ENCODE data around the gene XPC.

Gene XPC

DNA sequence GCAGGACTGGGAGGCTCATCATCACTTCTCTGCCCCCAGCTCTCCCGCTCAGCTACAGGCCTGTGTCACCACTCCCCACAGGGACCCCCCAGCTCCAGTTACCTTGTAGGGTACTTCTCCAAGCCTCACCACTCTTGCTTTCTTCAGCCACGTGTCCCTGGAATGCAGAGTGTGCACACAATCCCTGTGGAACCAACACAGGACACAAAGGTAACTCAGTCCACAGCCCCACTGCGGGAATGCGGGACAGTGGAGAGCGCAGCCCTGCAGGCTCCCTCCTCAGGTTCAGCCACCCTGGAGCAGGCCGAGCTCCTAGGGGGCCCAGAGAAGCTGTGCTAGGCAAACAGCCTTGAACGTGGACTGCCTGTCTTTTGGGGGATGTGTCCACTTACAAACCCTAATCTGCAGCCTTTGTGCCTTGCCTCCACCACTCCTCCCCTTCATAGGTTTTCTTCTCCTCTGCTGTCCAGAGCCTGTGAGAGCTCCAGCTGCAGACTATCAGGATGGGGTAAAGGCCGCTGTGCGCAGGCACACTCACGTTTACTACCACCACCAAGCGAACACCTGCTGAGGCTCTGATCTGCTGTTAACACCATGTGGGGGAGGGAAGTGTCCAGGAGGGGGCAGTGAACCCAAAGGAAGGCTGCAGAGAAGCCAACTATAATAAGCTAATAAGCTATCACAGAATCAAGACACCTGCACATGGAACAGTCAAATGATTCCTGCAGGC is 26.0 kb downstream of the XPC start:
- WGBS (ENCODE audit: insufficient coverage): 89% methylated on average over 4 of the region's 11 CpGs
- CTCF ChIA-PET: interaction anchor here (0.8 to 2.2 kb wide), 14 partner anchors 8 to 79 kb away, joined by 3 to 8 read pairs (median 4); partner anchors contain the start of genes CHCHD4 and TMEM43
- POLR2A ChIA-PET: no interaction called here
- Histone ChIP-seq H3K27me3 (replicated peaks in 2 of 5; ENCODE audit: control insufficient read depth in 4 of 5, insufficient read depth in 5 of 5, low read length in 4 of 5) (no peaks in the 10 kb centered on the region), H3K4me3 (ENCODE audit: control insufficient read depth in 1 of 7, extremely low read depth in 1 of 7, insufficient read depth in 4 of 7, low read depth in 2 of 7, low read length in 6 of 7) (no peak overlapping the region), H3K36me3 (ENCODE audit: control insufficient read depth in 4 of 4, insufficient read depth in 4 of 4, low read length in 3 of 4) (peaks cover 17 to 73% (median 45%) of the 10 kb centered on the region in 4 experiments), H3K27ac (ENCODE audit: insufficient read depth in 1 of 2, low read depth in 1 of 2, low read length in 2 of 2, poor library complexity in 1 of 2, severe bottlenecking in 2 of 2) (no peak overlapping the region), H3K4me1 (ENCODE audit: control extremely low read depth in 1 of 4, control insufficient read depth in 4 of 4, insufficient read depth in 4 of 4, low read length in 3 of 4) (peaks cover 0 to 2% (median 0%) of the 10 kb centered on the region in 4 experiments), H3K9me3 (ENCODE audit: control extremely low read depth in 1 of 5, control insufficient read depth in 4 of 5, insufficient read depth in 2 of 5, low read depth in 1 of 5, low read length in 4 of 5) (no peaks in the 10 kb centered on the region)
- DNase-seq: peak in 2 of 3 donors; percentile 35 to 47

GRCh38 chr3:14151471-14152083 is 26.8 kb downstream of the XPC start:
- 94% methylated on average over 12 of the region's 12 CpGs for WGBS (ENCODE audit: insufficient coverage)

GRCh38 chr3:14150491-14151230 is 27.7 kb downstream of the XPC start:
- H3K36me3 ChIP-seq (ENCODE audit: control insufficient read depth in 4 of 4, insufficient read depth in 4 of 4, low read length in 3 of 4): peaks cover 15 to 74% (median 42%) of the 10 kb centered on the region in 4 experiments
- POLR2A ChIA-PET: interaction anchor here (0.5 kb wide), 1 partner anchor 968 kb away, joined by 4 read pairs; no protein-coding TSS in a partner anchor
- H3K9me3 ChIP-seq (ENCODE audit: control extremely low read depth in 1 of 5, control insufficient read depth in 4 of 5, insufficient read depth in 2 of 5, low read depth in 1 of 5, low read length in 4 of 5): no peaks in the 10 kb centered on the region
- no peak for DNase-seq
- WGBS (ENCODE audit: insufficient coverage): 100% methylated on average over 7 of the region's 9 CpGs
- no peak overlapping the region for H3K27ac ChIP-seq (ENCODE audit: insufficient read depth in 1 of 2, low read depth in 1 of 2, low read length in 2 of 2, poor library complexity in 1 of 2, severe bottlenecking in 2 of 2)
- H3K4me3 ChIP-seq (ENCODE audit: control insufficient read depth in 1 of 7, extremely low read depth in 1 of 7, insufficient read depth in 4 of 7, low read depth in 2 of 7, low read length in 6 of 7): no peak overlapping the region
- peaks cover under 1 to 9% (median 5%) of the 10 kb centered on the region in 4 experiments for H3K4me1 ChIP-seq (ENCODE audit: control extremely low read depth in 1 of 4, control insufficient read depth in 4 of 4, insufficient read depth in 4 of 4, low read length in 3 of 4)
- H3K27me3 ChIP-seq (replicated peaks in 2 of 5; ENCODE audit: control insufficient read depth in 4 of 5, insufficient read depth in 5 of 5, low read length in 4 of 5): no peaks in the 10 kb centered on the region
- CTCF ChIA-PET: interaction anchor here (1.0 to 2.2 kb wide), 6 partner anchors 10 to 310 kb away, joined by 3 to 6 read pairs (median 4); no protein-coding TSS in a partner anchor

More at GRCh38 chr3:14151471-14152083, 26.8 kb downstream of the XPC start:
- Histone ChIP-seq H3K27me3 (replicated peaks in 2 of 5; ENCODE audit: control insufficient read depth in 4 of 5, insufficient read depth in 5 of 5, low read length in 4 of 5) (no peaks in the 10 kb centered on the region), H3K4me3 (ENCODE audit: control insufficient read depth in 1 of 7, extremely low read depth in 1 of 7, insufficient read depth in 4 of 7, low read depth in 2 of 7, low read length in 6 of 7) (no peak overlapping the region), H3K9me3 (ENCODE audit: control extremely low read depth in 1 of 5, control insufficient read depth in 4 of 5, insufficient read depth in 2 of 5, low read depth in 1 of 5, low read length in 4 of 5) (no peaks in the 10 kb centered on the region), H3K36me3 (ENCODE audit: control insufficient read depth in 4 of 4, insufficient read depth in 4 of 4, low read length in 3 of 4) (peaks cover 15 to 73% (median 43%) of the 10 kb centered on the region in 4 experiments), H3K4me1 (ENCODE audit: control extremely low read depth in 1 of 4, control insufficient read depth in 4 of 4, insufficient read depth in 4 of 4, low read length in 3 of 4) (peaks cover 0 to 2% (median 0%) of the 10 kb centered on the region in 4 experiments), H3K27ac (ENCODE audit: insufficient read depth in 1 of 2, low read depth in 1 of 2, low read length in 2 of 2, poor library complexity in 1 of 2, severe bottlenecking in 2 of 2) (no peak overlapping the region)
- ChIA-PET CTCF (interaction anchor here (1.0 to 2.2 kb wide), 8 partner anchors 7 to 310 kb away, joined by 3 to 6 read pairs (median 4); no protein-coding TSS in a partner anchor), POLR2A (no interaction called here)
- no peak for DNase-seq

DNA sequence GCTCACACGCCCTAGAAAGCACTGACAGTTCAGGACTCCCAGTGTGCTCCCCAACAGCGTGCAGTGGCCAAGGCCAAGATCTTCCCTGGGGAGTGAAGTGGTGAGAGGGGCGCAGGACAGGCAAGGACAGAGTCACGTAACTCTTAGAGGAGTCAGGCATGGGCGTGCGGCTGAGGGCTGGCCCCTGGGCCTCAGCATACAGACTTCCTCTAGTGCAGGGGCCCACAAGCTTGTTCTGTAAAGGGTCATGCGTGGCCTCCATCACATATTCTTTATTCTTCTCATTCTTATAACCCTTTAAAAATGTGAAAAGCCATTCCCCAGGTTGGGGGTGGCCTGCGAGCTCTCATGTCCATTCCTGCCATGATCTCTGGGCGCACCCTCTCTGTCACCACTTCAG is 28.3 kb downstream of the XPC start:
- no peak for DNase-seq
- Histone ChIP-seq H3K4me1 (ENCODE audit: control extremely low read depth in 1 of 4, control insufficient read depth in 4 of 4, insufficient read depth in 4 of 4, low read length in 3 of 4) (peaks cover 3 to 15% (median 10%) of the 10 kb centered on the region in 4 experiments), H3K36me3 (ENCODE audit: control insufficient read depth in 4 of 4, insufficient read depth in 4 of 4, low read length in 3 of 4) (peaks cover 15 to 74% (median 44%) of the 10 kb centered on the region in 4 experiments), H3K9me3 (ENCODE audit: control extremely low read depth in 1 of 5, control insufficient read depth in 4 of 5, insufficient read depth in 2 of 5, low read depth in 1 of 5, low read length in 4 of 5) (no peaks in the 10 kb centered on the region), H3K27ac (ENCODE audit: insufficient read depth in 1 of 2, low read depth in 1 of 2, low read length in 2 of 2, poor library complexity in 1 of 2, severe bottlenecking in 2 of 2) (no peak overlapping the region), H3K27me3 (replicated peaks in 2 of 5; ENCODE audit: control insufficient read depth in 4 of 5, insufficient read depth in 5 of 5, low read length in 4 of 5) (no peaks in the 10 kb centered on the region), H3K4me3 (ENCODE audit: control insufficient read depth in 1 of 7, extremely low read depth in 1 of 7, insufficient read depth in 4 of 7, low read depth in 2 of 7, low read length in 6 of 7) (no peak overlapping the region)
- WGBS (ENCODE audit: insufficient coverage): 96% methylated on average over 7 of the region's 9 CpGs
- POLR2A ChIA-PET: interaction anchor here (0.5 kb wide), 1 partner anchor 969 kb away, joined by 4 read pairs; no protein-coding TSS in a partner anchor
- CTCF ChIA-PET: interaction anchor here (1.4 kb wide), 1 partner anchor 21 kb away, joined by 3 read pairs; no protein-coding TSS in a partner anchor

- Histone ChIP-seq H3K27ac (ENCODE audit: insufficient read depth in 1 of 2, low read depth in 1 of 2, low read length in 2 of 2, poor library complexity in 1 of 2, severe bottlenecking in 2 of 2) (no peak overlapping the region), H3K27me3 (replicated peaks in 2 of 5; ENCODE audit: control insufficient read depth in 4 of 5, insufficient read depth in 5 of 5, low read length in 4 of 5) (no peaks in the 10 kb centered on the region), H3K4me1 (ENCODE audit: control extremely low read depth in 1 of 4, control insufficient read depth in 4 of 4, insufficient read depth in 4 of 4, low read length in 3 of 4) (peaks cover 12 to 30% (median 24%) of the 10 kb centered on the region in 4 experiments), H3K4me3 (ENCODE audit: control insufficient read depth in 1 of 7, extremely low read depth in 1 of 7, insufficient read depth in 4 of 7, low read depth in 2 of 7, low read length in 6 of 7) (no peak overlapping the region), H3K9me3 (ENCODE audit: control extremely low read depth in 1 of 5, control insufficient read depth in 4 of 5, insufficient read depth in 2 of 5, low read depth in 1 of 5, low read length in 4 of 5) (no peaks in the 10 kb centered on the region), H3K36me3 (ENCODE audit: control insufficient read depth in 4 of 4, insufficient read depth in 4 of 4, low read length in 3 of 4) (peaks cover 11 to 61% (median 35%) of the 10 kb centered on the region in 4 experiments)
- WGBS (ENCODE audit: insufficient coverage): 93% methylated on average over 28 of the region's 28 CpGs
- CTCF ChIA-PET: interaction anchor here (1.7 kb wide), 1 partner anchor 11 kb away, joined by 4 read pairs; no protein-coding TSS in a partner anchor
- DNase-seq: peak in 2 of 3 donors; percentile 37 to 38
- POLR2A ChIA-PET: no interaction called here
Measured at GRCh38 chr3:14148041-14148985, 30.1 kb downstream of the XPC start.

DNA sequence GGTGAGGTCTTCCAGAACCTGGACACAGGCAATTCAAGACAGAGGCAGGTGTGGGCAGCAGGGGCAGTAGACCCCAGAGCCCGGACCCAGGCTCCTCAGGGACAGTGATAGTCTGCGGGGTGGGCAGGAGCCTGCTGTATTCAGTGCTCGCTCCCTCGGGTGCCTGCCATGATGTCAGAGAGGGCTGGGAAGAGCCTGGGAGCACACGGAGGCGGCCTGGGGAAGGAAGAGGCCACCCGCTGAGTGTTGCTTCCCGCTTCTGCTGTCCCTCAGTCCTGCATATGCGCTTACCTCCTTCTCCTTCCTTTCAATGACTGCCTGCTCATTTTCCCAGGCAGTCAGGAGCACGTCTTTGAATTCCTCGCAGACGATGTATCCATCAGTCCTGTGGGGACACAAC is 30.8 kb downstream of the XPC start:
- no peak for DNase-seq
- Histone ChIP-seq H3K36me3 (ENCODE audit: control insufficient read depth in 4 of 4, insufficient read depth in 4 of 4, low read length in 3 of 4) (peaks cover 13 to 54% (median 37%) of the 10 kb centered on the region in 4 experiments), H3K27ac (ENCODE audit: insufficient read depth in 1 of 2, low read depth in 1 of 2, low read length in 2 of 2, poor library complexity in 1 of 2, severe bottlenecking in 2 of 2) (no peak overlapping the region), H3K4me3 (ENCODE audit: control insufficient read depth in 1 of 7, extremely low read depth in 1 of 7, insufficient read depth in 4 of 7, low read depth in 2 of 7, low read length in 6 of 7) (no peak overlapping the region), H3K9me3 (ENCODE audit: control extremely low read depth in 1 of 5, control insufficient read depth in 4 of 5, insufficient read depth in 2 of 5, low read depth in 1 of 5, low read length in 4 of 5) (no peaks in the 10 kb centered on the region), H3K27me3 (replicated peaks in 2 of 5; ENCODE audit: control insufficient read depth in 4 of 5, insufficient read depth in 5 of 5, low read length in 4 of 5) (no peaks in the 10 kb centered on the region), H3K4me1 (ENCODE audit: control extremely low read depth in 1 of 4, control insufficient read depth in 4 of 4, insufficient read depth in 4 of 4, low read length in 3 of 4) (peaks cover 17 to 37% (median 27%) of the 10 kb centered on the region in 4 experiments)
- ChIA-PET CTCF (no interaction called here), POLR2A (no interaction called here)
- WGBS (ENCODE audit: insufficient coverage): 94% methylated on average over 12 of the region's 12 CpGs
